HEK293T (cell line): ENCODE results near the gene ANOS1.

Experiments used
- ARNT ChIP-seq: fragments of 450-650 bp; IDR thresholded peaks from 2 replicates; pipeline ENCODE4 v1.6.1; 2017; ENCODE audit warnings: mild to moderate bottlenecking
- BHLHE40 ChIP-seq: fragments of 450-650 bp; IDR thresholded peaks from 2 replicates; pipeline ENCODE4 v1.6.1; 2016; ENCODE audit warnings: mild to moderate bottlenecking, moderate library complexity, borderline replicate concordance
- CTBP1 ChIP-seq: fragments of 450-650 bp; IDR thresholded peaks from 2 replicates; pipeline ENCODE4 v1.6.1; 2016; ENCODE audit warnings: borderline replicate concordance
- ELF4 ChIP-seq: fragments of 450-650 bp; IDR thresholded peaks from 2 replicates; pipeline ENCODE4 v1.6.1; 2017; ENCODE audit warnings: antibody characterized with exemption
- FOXK2 ChIP-seq: fragments of 450-650 bp; IDR thresholded peaks from 2 replicates; pipeline ENCODE4 v1.6.1; 2016; ENCODE audit warnings: mild to moderate bottlenecking
- FOXM1 ChIP-seq: fragments of 450-650 bp; IDR thresholded peaks from 2 replicates; pipeline ENCODE4 v1.6.1; 2017; ENCODE audit warnings: mild to moderate bottlenecking, borderline replicate concordance
- L3MBTL2 ChIP-seq: fragments of 450-650 bp; conservative IDR thresholded peaks from 2 replicates; pipeline ENCODE4 v1.6.1; 2016; ENCODE audit warnings: mild to moderate bottlenecking
- LEF1 ChIP-seq: fragments of 450-650 bp; IDR thresholded peaks from 2 replicates; pipeline ENCODE4 v1.6.1; 2017; ENCODE audit warnings: mild to moderate bottlenecking, borderline replicate concordance
- PKNOX1 ChIP-seq: fragments of 450-650 bp; IDR thresholded peaks from 2 replicates; pipeline ENCODE4 v1.6.1; 2016
- SP1 ChIP-seq: fragments of 450-650 bp; IDR thresholded peaks from 2 replicates; pipeline ENCODE4 v1.6.1; 2017
- SUZ12 ChIP-seq: fragments of 450-650 bp; IDR thresholded peaks from 2 replicates; pipeline ENCODE4 v1.6.1; 2016; ENCODE audit warnings: mild to moderate bottlenecking
- TARDBP ChIP-seq: fragments of 450-650 bp; IDR thresholded peaks from 2 replicates; pipeline ENCODE4 v1.6.1; 2016

DNA sequence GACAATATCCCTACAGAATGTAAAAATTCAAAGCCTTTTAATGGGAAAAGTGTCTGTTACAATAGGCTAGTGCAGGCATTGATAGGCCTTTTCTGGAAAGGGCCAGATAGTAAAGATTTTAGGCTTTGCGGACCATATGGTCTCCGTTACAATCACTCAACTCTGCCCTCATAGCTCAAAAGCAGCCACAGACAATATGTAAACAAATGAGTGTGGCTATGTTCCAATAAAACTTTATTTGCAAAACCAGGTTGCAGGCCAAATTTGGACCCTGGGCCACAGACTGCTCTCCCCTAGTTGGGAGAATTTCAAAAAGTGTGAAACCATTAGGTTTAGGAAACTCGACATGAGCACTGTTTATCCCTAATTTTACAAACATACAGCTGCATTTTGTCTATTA is 155.1 kb downstream of the ANOS1 start:
- TF ChIP-seq ELF4 (no peak), SP1 (no peak), CTBP1 (no peak), FOXM1 (no peak), ARNT (no peak), BHLHE40 (no peak), FOXK2 (no peak), TARDBP (no peak), LEF1 (no peak), PKNOX1 (no peak), SUZ12 (no peak), L3MBTL2 (no peak)
